ENCODE measurements around the gene FAM131A.

DNA sequence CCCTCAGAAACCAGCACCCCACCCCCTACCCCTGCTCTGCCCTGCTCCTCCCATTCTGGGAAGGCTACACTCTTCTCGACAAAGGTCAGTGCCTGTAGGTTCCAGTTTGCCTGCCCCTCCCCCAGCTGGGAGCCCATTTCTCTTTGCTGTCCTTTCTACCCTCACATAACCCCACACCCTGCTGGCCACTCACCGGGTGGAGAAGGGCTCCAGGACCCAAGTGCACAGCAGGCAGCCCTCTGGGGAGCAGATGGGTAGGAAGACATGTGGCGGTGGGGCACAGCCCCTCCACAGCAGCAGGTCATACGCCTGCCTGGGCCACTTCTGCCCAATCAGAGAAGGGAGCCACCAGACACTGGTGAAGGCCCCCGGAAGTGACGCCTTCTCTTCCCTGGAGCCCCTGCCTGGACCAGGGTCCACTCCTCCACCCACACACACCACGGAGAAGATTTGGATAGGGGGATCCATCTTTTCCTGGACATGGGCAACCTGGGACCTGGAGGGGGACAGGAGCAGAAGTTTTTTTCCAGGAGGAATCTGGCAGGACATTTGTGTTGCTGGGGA lies 40.6 kb downstream of the FAM131A start, which contains the start of gene THPO:
- TF ChIP-seq, protein P1, sequence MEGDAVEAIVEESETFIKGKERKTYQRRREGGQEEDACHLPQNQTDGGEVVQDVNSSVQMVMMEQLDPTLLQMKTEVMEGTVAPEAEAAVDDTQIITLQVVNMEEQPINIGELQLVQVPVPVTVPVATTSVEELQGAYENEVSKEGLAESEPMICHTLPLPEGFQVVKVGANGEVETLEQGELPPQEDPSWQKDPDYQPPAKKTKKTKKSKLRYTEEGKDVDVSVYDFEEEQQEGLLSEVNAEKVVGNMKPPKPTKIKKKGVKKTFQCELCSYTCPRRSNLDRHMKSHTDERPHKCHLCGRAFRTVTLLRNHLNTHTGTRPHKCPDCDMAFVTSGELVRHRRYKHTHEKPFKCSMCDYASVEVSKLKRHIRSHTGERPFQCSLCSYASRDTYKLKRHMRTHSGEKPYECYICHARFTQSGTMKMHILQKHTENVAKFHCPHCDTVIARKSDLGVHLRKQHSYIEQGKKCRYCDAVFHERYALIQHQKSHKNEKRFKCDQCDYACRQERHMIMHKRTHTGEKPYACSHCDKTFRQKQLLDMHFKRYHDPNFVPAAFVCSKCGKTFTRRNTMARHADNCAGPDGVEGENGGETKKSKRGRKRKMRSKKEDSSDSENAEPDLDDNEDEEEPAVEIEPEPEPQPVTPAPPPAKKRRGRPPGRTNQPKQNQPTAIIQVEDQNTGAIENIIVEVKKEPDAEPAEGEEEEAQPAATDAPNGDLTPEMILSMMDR (optimal IDR thresholded peaks at IDR 0.05 in 1 of 3, IDR thresholded peaks at IDR 0.05 in 1 of 3, conservative IDR thresholded peaks at IDR 0.05 in 1 of 3; ENCODE audit: extremely low read depth in 1 of 3, insufficient read depth in 2 of 3, low read length in 3 of 3), result no peak
- no peak for TF ChIP-seq EZH2 (IDR thresholded peaks at IDR 0.05; ENCODE audit: low read length)
